Posterior cingulate gyrus (tissue), 11 donors: ENCODE measurements around the gene FOXC2.
"Not testable (repeated sequence)": the region's sequence is repeated elsewhere in the genome, so short reads cannot be mapped to it uniquely, and the experiment has no call there.

Experiments
- DNase-seq, 10 donors: peaks; one replicate each; pipeline versions ENCODE4 v3.0.0 to v3.0.0-alpha.2; 2020 to 2021; ENCODE audit warnings: mixed read lengths in 3 of 10
- intact Hi-C: fragments of 100-400 bp; cut with DNase I; formaldehyde crosslinking; loops from one replicate; pipeline ENCODE4 v1.15.1; 2023

FOXC2 gene

GRCh38 chr16:86580791-86581170 is 14.2 kb downstream of the FOXC2 start:
- DNase-seq, result no peak
- intact Hi-C loops, result no loop called here

DNA sequence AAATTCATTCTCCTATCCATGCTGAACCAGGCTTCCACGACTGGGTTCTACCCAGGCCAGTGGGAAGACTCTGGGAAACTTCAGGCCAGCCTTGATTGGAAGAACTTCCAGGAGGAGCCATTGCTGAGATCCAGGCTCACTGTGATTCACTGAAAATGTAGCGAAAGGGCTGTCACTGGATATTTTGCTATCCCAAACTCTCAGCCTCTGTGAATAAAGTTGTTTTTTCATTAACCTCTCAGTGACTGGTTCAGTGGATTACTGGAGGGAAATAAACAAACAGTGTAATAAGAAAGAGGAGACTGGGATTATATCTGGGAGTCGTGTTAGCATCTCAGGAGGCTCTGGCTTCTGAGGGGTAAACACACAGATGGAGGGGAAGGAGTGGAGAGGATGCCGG is 14.8 kb downstream of the FOXC2 start:
- intact Hi-C loops, result no loop called here
- DNase-seq, result no peak

- DNase-seq, result no peak
- intact Hi-C loops, result no loop called here
Observed at GRCh38 chr16:86584071-86584685, 17.5 kb downstream of the FOXC2 start.

- no peak for DNase-seq
- intact Hi-C loops, result no loop called here
Observed at GRCh38 chr16:86584726-86585721, 18.4 kb downstream of the FOXC2 start.

DNA sequence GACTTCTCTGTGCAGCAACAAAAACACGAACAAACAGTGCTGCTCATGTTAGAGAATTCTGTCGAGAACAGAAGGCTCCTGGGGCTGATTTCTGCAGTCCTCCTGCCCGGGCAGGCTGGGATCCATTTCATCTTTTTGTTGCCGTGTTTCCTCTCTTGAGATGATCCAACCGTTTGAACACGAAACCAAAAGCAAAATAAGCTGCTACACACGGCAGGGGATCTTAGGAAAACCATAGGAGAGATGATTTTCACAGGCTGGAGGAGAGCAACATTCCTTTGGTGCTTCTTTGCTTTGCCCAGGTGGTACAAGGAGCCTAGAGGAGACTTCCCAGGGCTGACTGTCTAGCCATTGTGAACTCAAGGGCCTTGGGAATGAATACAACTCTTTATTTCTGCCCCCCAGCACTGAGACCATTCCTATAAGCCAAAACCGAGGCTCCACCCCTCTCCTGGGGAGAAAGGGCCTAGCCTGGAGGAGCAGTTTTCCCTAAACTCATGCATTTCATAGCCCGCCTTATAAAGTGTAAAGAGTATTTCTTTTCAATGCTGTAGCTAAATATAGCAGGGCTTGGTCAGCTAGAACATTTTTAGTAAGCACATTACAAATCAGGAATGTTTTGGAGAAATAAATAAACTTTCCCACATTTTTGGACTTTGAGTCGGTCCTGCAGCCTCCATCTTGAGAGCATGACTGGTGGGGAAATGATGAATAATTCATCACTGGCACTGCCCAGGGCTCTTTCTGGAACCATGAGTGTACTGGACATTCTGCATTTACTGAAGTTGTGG is 19.4 kb downstream of the FOXC2 start:
- intact Hi-C loops, result no loop called here
- no peak for DNase-seq

GRCh38 chr16:86587487-86587886 is 20.9 kb downstream of the FOXC2 start:
- no peak for DNase-seq
- intact Hi-C loops, result no loop called here

- DNase-seq, intact Hi-C loops: not testable (repeated sequence)
Observed at GRCh38 chr16:86587955-86588354, 21.3 kb downstream of the FOXC2 start.

DNA sequence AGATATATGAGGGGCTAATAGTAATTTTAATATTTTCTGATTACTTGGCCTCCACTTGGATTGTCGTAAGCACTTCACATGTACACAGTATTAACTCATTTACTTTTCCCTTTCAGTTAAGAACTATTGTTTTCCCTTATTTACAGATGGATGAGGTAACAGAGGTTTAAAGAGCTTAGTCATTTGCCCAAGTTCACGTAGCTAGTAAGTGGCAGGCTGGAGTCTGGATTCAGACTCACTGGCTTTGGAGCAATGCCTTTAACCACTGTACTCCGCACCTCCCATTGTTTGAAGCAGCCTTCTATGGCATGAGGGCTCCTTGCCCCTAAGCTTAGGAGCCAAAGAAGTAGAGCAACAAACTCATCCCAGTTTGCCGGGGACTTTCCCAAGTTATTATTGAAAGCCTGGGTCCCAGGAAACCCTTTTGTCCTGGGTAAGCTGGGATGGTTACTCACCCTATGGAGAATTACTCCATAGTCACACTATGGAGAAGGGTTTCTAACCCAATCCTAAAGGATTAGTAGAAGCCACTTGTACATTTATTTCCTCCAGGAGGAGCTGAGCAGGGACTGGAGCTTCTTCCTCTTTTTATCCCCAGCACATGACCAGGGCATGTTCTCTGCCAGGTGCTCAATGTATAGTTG is 24.0 kb downstream of the FOXC2 start:
- intact Hi-C loops, result no loop called here
- DNase-seq, result no peak

DNA sequence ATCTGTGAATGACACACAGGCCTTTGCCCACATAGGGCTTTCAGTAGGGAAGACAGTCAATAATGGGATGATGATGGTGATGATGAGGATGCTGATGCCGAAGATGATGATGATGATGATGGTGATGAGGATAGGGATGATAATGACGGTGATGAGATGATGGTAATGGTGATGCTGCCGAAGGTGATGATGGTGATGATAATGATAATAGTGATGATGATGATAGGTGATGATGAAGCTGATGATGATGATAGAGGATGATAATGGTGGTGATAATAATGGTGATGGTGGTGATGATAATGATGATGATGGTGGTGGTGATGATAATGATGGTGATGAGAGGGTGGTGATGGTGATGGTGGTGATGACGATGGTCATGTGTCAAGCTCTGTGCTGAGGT is 24.6 kb downstream of the FOXC2 start:
- no peak for DNase-seq

DNA sequence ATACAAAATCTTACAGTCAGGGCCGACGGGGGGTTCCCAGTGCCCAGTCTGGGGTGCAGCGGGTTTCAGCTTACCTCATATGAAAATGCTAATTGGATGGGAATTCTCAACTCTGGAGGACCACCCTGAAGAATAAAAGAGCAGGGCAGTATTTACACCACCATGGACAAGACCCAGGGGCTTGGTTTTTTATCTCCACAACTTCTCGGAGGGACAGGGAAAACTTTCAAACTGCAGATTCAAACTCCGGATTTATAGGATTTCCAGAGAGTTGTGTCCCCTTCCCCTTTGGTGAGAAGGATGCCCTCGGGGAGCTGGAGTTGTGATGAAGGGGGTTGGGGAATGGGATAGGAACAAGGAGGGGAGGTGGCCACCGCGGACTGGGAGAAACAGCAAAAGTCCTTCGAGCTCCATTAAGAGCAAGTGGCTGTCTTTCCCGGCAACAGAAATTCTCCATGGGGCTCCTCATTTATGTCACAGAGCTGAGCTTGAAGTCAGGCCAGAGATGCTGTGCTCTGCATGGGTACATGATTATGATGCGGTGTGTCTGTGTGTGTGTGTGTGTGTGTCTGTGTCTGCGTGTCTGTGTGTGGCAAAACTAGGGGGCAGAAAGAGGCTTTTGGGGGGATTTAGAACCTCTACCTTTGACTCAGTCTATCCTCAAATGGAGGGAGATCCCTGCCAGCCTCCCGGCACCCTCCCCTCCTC is 27.4 kb downstream of the FOXC2 start:
- intact Hi-C loops, result no loop called here
- DNase-seq, result no peak

More for the DNA sequence above, 24.6 kb downstream of the FOXC2 start:
- intact Hi-C loops, result no loop called here

- DNase-seq, result no peak
- intact Hi-C loops, result no loop called here
Observed at GRCh38 chr16:86594721-86595120, 28.1 kb downstream of the FOXC2 start.

GRCh38 chr16:86595983-86596605 is 29.5 kb downstream of the FOXC2 start:
- peak in 1 of 10 donors; percentile 26 for DNase-seq
- intact Hi-C loops, result no loop called here

GRCh38 chr16:86597126-86597879 is 30.7 kb downstream of the FOXC2 start:
- intact Hi-C loops, result no loop called here
- DNase-seq, result no peak

GRCh38 chr16:86597880-86598606 is 31.4 kb downstream of the FOXC2 start:
- intact Hi-C loops, result no loop called here
- peak in 1 of 10 donors; percentile 29 for DNase-seq

- DNase-seq, result peak in 1 of 10 donors; percentile 50
- intact Hi-C loops, result no loop called here
Observed at GRCh38 chr16:86598607-86599565, 32.3 kb downstream of the FOXC2 start.

DNA sequence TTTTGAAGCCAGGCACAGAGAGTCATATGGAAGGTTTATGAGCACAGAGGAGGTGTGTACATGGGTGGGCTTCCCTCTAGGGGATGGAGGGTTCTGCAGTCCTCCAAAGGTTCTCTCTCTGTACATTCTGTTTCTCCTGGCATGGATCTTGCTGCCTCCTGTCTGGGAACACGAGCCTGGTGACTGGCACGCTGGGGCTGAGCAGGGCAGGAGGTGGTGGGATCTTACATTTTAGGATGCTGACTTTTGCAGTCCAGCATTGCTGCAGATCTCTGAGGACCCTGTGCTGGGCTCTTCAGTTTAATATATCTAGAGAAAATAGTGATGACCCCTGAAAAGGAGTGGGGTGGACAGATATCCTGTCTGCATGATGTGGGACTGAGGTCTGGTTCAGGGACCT is 34.7 kb downstream of the FOXC2 start:
- no peak for DNase-seq

GRCh38 chr16:86602521-86602920 is 35.9 kb downstream of the FOXC2 start:
- intact Hi-C loops, result no loop called here
- no peak for DNase-seq

More for the DNA sequence above, 34.7 kb downstream of the FOXC2 start:
- intact Hi-C loops, result no loop called here
